AG20443 (cell line): ENCODE measurements around the gene CHEK2.
"Not testable (repeated sequence)": the region's sequence is repeated elsewhere in the genome, so short reads cannot be mapped to it uniquely, and the experiment has no call there.

ENCODE experiments used
- DNase-seq: peaks from one replicate; pipeline ENCODE4 v3.0.0; 2012; ENCODE audit warnings: low spot score, mixed read lengths

Gene CHEK2

DNA sequence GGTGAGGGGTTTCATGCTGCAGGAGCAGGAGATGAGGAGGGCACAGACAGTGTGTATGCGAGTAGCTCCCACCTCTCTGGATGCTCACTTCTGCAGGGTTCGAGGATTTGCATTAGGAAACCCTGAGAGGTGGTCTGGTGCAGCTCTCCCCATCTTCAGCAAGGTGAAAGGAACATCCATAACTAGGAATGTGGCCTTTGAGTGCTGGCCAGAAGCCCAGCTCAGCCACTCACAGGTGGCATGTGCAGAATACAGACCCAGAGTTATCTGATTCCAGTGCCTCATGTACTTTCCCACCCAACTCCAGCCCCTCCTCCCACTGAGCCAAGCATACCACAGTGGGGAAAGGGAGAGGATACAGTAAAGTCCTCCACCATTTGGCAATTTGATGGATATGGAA, 51.8 kb downstream of the CHEK2 start:
- DNase-seq = not testable (repeated sequence)

DNA sequence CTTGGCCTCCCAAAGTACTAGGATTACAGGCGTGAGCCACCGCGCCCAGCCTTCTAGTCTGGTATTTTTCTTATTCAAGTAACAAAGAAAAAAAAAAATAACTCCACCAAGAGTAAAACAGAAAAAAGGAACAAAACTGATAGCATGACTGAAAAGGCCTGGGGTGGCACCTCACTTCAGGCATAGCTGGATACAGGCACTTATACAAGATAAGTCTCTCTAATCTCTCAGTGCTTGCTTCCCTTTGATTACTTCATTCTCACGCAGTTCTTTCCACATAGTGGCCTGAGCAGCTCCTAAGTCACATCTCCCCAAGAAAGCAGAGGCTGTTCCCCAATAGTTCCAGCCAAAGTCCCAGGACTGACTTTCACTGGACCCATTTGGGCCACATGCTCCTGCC, 58.7 kb downstream of the CHEK2 start:
- DNase-seq = not testable (repeated sequence)

DNA sequence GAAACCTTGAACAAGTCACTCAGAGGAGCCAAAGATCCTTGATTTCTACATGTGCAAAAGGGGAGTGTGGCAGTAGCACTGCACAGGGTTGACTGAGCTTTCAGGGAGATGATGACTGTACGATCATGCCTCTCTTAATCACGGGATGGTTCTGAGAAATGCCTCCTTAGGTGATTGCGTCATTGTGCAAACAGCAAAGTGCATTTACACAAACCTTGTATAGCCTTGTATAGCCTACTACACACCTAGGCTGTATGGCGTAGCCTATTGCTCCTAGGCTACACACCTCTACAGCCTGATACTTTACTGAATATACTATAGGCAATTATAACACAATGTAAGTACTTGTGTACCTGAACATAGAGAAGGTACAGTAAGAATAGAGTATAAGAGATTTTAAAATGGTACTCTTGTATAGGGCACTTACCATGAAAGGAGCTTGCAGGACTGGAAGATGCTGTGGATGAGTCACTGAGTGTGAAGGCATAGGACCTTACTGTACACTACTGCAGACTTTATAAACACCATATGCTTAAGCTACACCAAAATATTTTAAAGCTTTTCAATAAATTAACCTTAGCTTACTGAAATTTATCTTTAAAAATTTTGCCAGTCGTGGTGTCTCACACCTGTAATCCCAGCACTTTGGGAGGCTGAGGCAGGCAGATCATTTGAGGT, 60.7 kb downstream of the CHEK2 start:
- DNase-seq = not testable (repeated sequence)

DNA sequence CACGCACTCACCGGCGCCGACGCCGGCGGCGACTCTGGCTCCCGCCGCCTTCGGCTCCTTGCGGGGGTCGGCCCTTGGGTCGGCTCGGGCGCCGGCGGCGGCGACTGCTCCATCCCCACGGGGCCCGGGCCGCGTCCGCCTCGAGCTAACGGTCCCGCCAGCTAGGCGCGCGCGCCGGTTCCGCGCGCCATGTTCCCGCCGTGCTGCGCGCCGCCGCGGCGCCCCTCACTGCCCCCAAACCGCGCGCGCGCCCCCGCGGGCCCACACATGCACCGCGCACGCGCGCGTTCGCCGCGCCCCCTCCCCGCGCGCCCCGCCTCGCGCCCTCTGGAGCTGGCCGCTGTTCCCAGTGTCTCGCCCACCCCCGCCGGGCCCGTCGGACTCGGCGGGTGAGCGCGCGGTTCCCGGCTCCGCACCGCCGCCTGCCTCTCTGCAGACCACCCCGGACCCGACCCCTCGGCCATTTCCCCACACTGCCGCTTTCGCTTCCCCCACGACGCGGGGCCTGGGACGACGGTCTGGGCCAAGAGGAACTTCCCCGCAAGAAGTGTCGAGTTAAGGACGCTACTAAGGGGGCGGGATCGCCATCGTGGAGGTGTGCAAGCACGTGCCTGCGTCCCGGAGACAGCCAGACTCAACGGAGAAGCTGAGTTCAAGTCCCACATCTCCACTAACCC, 61.9 kb downstream of the CHEK2 start, which contains the start of gene TTC28:
Gene TTC28 (minus strand): TSS at position 230 of the 677 bp plus-strand sequence. CDS start 117 bp downstream, at position 113.
- peak; percentile 88 for DNase-seq

DNA sequence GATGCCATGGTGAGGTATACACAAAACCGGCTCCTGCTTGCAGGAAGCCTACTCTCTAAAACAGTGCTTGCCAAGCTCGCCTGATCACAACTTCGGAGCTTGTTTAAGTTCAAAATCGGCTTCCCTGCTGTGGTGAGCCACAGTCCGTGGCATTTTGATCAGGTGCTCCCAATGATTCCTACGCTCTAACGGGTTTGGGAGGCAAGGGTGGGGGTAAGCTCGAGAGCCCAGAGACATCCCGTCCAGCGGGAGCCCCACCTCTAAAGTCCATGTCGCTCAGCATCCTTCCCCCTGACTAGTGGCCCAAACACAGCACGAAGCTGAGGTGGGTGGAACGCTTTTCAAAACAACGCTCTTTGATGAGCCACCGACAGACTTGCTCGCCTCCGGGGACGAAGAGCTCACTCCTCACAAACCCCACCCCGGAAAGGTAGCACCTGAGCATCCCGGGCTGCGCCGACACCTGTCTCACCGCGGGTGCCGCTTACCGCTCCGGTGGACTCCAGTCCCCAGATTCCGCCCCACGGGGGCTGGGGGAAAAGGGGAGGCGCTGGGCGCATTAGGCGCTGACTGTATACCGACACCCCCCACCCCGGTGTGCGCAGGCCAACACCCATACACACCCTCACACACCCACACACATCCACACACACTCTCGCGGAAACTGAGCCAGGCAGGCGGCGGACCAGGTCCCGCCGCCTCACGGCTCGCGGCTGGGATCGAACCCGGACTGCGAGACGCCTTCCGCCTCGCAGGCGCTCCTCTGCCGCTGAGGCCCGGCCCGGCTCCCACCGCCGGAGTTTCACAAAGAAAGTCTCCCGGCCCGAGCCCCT, 62.6 kb downstream of the CHEK2 start:
- peak; percentile 33 for DNase-seq

DNA sequence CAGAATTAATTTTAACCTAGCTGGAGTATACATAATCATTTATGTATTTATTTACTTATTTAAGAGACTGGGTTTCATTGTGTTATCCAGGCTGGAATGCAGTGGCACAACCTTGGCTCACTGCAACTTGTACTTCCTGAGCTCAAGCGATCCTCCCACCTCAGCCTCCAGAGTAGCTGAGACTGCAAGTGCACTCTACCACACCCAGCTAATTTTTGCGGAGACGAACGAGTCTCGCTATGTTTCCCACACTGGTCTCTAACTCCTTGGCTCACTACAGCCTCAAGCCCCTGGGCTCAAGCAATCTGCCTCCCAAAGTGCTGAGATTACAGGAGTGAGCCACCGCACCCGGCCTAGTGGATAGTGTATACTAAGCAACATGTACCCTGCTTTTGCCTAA, 63.5 kb downstream of the CHEK2 start:
- not testable (repeated sequence) for DNase-seq

DNA sequence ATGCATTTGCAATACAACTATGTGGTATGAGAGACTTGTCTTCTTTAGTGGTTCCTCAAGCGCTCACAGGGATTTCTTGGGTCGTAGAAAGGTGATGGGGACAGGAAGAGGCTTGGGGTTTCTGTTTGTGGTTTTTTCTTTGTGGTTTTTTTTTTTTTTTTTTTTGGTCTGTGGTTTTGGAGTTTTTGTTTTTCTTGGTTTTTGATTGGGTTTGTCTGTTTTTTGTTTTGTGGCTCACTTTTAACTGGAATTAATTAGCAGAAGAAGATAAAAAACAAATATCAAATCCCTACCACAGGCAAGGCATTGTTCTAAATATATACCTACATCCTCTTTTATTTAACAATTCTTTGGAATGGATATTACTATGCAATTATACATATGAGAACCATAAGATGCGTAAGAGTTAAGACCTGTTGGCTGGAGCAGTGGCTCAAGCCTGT, 67.5 kb downstream of the CHEK2 start:
- DNase-seq = peak; percentile 18

DNA sequence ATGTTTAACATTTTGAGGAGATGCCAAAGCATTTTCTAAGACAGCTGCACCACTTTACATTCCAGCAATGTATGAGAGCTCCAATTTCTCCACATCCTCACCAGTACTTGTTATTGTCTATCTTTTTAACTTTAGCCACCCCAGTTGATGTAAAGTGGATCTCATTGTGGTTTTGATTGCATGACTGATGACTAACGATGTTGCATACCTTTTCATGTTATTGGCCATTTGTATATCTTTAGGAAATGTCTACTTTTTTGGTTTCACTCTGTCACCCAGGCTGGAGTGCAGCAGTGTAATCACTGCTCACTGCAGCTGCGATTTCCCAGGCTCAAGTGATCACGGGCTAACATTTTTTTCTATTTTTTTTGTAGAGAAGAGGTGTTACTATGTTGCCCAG, 70.9 kb downstream of the CHEK2 start:
- DNase-seq = no peak

DNA sequence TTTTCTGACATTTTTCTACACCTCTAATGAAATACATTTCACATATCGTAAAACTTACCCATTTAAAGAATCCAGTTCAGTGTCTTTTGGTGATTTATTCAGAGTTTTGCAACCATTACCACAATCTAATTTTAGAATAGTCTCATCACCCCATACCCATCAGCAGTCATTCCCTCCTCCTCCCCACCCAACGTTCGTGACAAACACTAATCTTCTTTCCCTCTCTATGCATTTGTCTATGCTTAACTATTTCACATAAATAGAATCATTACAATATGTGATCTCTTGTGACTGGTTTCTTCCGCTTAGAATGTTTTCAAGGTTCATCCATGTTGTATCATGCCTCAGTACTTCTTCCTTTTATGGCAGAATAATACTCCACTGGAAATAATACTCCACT, 71.5 kb downstream of the CHEK2 start:
- peak; percentile 34 for DNase-seq

DNA sequence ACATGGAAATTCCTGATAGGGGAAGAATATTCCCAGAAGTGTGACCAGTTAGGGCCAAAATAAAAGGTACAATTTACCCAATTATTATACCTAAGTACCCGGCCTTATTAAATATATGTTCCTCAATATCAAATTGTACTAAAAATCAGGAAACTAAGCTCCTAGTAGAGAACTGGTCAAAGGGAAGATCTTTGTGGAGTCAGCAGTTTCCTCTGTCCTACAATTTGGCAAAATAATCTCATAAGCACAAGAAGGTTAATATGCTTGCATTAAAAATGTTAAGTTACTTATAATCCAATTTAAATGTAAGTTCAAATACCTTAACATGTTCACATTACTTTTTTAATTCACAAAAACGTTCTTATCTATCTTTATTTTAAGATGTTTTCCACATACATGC, 72.2 kb downstream of the CHEK2 start:
- DNase-seq = no peak

DNA sequence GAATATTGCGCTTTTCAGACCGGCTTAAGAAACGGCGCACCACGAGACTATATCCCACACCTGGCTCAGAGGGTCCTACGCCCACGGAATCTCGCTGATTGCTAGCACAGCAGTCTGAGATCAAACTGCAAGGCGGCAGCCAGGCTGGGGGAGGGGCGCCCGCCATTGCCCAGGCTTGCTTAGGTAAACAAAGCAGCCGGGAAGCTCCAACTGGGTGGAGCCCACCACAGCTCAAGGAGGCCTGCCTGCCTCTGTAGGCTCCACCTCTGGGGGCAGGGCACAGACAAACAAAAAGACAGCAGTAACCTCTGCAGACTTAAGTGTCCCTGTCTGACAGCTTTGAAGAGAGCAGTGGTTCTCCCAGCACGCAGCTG, 78.1 kb downstream of the CHEK2 start:
- not testable (repeated sequence) for DNase-seq

DNA sequence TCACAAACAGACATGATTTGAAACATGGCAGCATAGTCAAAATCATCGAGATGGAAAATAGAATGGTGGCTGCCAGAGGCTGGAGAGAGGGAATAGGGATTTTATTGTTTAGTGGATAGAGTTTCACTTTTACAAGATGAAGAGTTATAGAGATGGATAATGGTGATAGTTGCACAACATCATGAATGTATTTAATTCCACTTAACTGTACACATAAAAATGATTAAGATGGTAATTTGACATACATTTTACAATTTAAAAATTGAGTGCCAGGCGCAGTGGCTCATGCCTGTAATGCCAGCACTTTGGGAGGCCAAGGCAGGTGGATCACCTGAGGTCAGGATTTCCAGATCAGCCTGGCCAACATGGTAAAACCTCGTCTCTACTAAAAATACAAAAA, 83.2 kb downstream of the CHEK2 start:
- DNase-seq = no peak

DNA sequence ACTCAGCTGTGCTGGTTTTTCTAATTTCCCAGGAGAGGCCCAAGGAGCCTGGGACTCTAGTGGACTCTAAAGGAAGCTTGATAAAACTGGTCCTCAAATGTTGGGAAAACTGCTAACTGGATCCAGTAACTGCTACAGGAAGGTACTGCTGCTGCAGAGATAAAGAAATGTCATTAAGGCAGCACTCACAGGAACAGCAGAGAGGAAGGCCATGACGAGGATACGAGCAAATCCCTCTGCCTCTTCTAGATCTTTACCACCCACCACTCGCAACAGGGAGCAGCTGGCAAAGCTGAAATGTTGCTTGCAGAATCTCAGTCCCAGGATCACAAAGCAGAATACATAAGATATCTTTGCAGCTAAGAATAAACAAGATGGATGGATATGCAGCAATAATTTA, 85.4 kb downstream of the CHEK2 start:
- DNase-seq = no peak

DNA sequence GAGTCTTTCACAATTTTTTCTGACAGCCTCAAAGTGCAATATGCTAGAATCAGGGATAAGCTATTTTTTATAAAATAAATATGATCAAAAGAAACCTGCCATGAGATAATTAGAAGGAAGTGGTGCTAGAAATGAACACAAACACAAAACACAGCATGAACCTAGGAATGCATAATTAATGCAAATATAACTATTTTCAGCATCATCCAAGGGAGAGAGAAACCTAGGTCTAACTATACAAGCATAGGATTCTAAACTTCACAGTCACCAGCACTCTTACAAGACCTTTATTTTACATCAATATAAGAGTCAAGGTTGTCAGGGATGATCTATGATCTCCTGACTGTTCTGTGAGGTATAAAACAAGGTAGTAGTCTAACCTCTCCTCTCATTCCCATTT, 91.2 kb downstream of the CHEK2 start:
- DNase-seq = no peak

DNA sequence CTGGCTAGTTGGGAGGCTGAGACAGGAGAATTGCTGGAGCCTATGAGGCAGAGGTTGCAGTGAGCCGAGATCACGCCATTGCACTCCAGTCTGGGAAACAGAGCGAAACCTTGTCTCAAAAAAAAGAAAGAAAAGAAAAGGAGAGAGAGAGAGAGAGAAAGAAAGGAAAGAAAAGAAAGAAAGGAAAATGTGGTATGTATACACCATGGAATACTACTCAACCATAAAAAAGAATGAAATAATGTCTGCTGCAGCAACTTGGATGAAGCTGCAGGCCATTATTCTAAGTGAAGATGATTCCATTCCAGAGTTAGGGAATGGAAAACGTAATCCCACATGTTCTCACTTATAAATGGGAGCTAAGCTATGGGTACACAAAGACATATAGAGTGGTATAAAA, 92.8 kb downstream of the CHEK2 start:
- DNase-seq = no peak

DNA sequence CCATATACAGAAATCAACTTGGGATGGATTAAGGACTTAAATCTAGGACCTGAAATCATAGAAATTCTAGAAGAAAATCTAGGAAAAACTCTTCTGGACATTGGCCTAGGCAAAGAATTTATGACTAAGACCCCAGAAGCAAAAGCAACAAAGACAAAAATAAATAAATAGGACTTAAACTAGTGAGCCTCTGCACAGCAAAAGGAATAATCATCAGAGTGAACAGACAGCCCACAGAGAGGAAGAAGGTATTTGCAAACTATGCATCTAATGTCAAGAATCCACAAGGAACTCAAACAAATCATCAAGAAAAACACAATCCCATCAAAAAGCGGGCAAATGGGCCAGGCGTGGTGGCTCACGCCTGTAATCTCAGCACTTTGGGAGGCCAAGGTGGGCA, 94.4 kb downstream of the CHEK2 start:
- no peak for DNase-seq

DNA sequence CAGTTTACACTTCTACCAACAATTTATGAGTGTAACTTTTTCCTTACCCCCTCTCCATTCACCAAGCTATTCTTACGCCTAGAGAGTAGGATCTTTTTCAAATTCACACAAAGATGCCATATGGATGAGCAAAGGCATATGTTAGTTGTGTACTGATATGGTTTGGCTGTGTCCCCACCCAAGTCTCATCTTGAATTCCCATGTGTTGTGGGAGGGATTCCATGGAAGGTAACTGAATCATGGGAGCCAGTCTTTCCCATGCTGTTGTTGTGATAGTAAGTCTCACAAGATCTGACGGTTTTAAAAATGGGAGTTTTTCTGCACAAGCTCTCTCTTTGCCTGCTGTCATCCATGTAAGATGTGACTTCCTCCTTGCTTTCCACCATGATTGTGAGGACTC, 102.3 kb downstream of the CHEK2 start:
- DNase-seq = no peak
